Measurements from ENCODE around the gene BAD. TPM values are rescaled to one million over a fixed set of nuclear protein-coding genes. Genes with fewer than 3 reads are reported as not detected.
A peak's percentile ranks its signal among the peaks of the same experiment; 100 is the strongest.

BAD gene
- total RNA-seq, 2 experiments from 2014 or later = 21.2 to 74.2 TPM

DNA sequence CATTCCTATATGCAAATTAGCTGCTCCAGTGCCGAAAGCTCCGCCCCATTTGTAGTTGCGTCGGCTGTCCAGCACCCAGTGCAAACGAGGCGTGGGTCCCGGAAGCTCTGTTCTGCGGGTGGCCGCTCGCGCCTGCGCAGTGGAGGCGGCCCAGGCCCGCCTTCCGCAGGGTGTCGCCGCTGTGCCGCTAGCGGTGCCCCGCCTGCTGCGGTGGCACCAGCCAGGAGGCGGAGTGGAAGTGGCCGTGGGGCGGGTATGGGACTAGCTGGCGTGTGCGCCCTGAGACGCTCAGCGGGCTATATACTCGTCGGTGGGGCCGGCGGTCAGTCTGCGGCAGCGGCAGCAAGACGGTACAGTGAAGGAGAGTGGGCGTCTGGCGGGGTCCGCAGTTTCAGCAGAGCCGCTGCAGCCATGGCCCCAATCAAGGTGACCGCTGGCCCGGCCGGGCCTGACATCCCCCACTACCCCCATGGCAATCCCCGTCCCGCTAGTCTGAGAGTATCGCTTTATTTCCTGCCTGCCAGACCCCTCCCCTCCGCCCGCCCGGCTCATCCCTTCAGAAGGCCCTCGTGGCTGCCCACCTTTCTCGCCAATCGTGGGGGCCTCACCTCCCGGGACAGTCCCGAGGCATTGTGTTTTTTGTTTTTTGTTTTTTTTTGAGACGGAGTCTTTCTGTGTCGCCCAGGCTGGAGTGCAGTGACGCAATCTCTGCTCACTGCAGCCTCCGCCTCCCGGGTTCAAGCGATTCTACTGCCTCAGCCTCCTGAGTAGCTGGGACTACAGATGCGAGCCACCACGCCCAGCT lies 33.7 kb upstream of the BAD start, which contains the start of gene PRDX5:
TSS of gene PRDX5 (plus strand) at position 161 of the 805 bp plus-strand sequence. CDS start at position 256, 95 bp downstream.
- no peaks in the 10 kb centered on the region for H3K9me3 ChIP-seq (ENCODE audit: low read length)
- H3K36me3 ChIP-seq (ENCODE audit: insufficient read depth, low read length) = peaks cover 76% of the 10 kb centered on the region
- H4K20me1 ChIP-seq (ENCODE audit: insufficient read depth, low read length) = no peaks in the 10 kb centered on the region
- peak; percentile 98 for DNase-seq (ENCODE audit: low spot score)
- H3K4me1 ChIP-seq (ENCODE audit: insufficient read depth, low read length, poor library complexity, severe bottlenecking) = peaks cover 29% of the 10 kb centered on the region
- peaks cover 17% of the 10 kb centered on the region; the same call in 1 of the 2 replicates for H3K79me2 ChIP-seq (ENCODE audit: insufficient read depth, low read depth, low read length)
- intact Hi-C loops (cut with micrococcal nuclease; ENCODE audit: unreplicated experiment) = loop anchor here (1.0 to 2.0 kb wide), 5 partner anchors 13 to 37 kb away; partner anchors contain the start of genes CCDC88B and ESRRA
- POLR2A ChIA-PET = interaction anchor here (0.5 to 2.3 kb wide), 26 partner anchors 11 to 684 kb away, joined by 3 to 22 read pairs (median 4); partner anchors contain the start of genes BAD, CCDC88B, ESRRA and FERMT3
- peak within 1 kb of the TSS; percentile 79 for H3K4me2 ChIP-seq (ENCODE audit: low read length)
- no peaks in the 10 kb centered on the region for H3K9me2 ChIP-seq (ENCODE audit: insufficient read depth, low read length)
- H2AFZ ChIP-seq (ENCODE audit: low read length) = peak within 1 kb of the TSS; percentile 57; the same call in 1 of the 2 replicates
- BruUV-seq (replicated peaks) = no TSS peak
- CTCF ChIA-PET (ENCODE audit: unreplicated experiment) = interaction anchor here (0.6 to 2.1 kb wide), 16 partner anchors 10 to 457 kb away, joined by 3 to 33 read pairs (median 4); partner anchors contain the start of genes ESRRA and FERMT3
- peak within 1 kb of the TSS; percentile 88 for H3K27ac ChIP-seq (ENCODE audit: low read depth, low read length, poor library complexity, severe bottlenecking)
- no peak for TF ChIP-seq EZH2phosphoT487 (IDR thresholded peaks at IDR 0.05; ENCODE audit: borderline replicate concordance, low read depth, low read length)
- TF ChIP-seq, protein P1, sequence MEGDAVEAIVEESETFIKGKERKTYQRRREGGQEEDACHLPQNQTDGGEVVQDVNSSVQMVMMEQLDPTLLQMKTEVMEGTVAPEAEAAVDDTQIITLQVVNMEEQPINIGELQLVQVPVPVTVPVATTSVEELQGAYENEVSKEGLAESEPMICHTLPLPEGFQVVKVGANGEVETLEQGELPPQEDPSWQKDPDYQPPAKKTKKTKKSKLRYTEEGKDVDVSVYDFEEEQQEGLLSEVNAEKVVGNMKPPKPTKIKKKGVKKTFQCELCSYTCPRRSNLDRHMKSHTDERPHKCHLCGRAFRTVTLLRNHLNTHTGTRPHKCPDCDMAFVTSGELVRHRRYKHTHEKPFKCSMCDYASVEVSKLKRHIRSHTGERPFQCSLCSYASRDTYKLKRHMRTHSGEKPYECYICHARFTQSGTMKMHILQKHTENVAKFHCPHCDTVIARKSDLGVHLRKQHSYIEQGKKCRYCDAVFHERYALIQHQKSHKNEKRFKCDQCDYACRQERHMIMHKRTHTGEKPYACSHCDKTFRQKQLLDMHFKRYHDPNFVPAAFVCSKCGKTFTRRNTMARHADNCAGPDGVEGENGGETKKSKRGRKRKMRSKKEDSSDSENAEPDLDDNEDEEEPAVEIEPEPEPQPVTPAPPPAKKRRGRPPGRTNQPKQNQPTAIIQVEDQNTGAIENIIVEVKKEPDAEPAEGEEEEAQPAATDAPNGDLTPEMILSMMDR (conservative IDR thresholded peaks at IDR 0.05; ENCODE audit: low read length) = peak; percentile 70
- H3K4me3 ChIP-seq (ENCODE audit: low read depth, low read length, poor library complexity, severe bottlenecking) = peak within 1 kb of the TSS; percentile 83

DNA sequence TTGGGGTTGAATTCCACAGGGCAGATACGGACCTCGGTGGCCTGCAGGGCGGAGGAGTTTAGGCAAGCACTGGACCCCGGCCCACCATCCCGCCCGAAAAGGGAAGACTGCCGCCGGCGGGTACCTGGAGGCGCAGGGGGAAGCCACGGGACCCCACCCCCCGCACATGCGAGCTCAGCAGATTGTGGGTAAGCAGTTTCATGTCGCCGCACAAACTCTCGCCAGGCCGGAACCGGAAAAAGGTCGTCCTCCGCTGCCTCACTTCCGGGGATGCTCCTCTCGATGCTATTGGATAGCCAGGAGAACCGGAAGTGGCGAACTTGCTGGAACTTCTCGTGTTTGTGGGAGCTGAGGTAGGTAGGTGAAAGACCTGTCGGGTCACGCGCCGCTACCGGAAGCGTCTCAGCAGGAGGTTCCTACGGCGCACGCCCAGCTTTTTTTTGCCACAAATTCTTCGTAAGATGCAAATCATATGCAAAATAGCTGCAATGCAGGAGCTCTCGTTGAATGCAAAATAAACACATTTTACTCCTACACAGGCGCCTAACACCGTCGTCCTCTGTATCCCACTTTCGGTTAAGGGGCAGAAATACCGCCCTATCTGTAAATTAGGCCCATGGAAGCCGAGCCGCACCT lies 33.0 kb upstream of the BAD start, which contains the start of gene TRMT112:
TSS of gene TRMT112 (minus strand) at position 235 of the 636 bp plus-strand sequence. CDS start at position 202, 33 bp downstream.
- H3K4me3 ChIP-seq (ENCODE audit: low read depth, low read length, poor library complexity, severe bottlenecking) = peak within 1 kb of the TSS; percentile 83
- intact Hi-C loops (cut with micrococcal nuclease; ENCODE audit: unreplicated experiment) = loop anchor here (1.0 kb wide), 3 partner anchors 12 to 38 kb away; partner anchors contain the start of gene ESRRA

More for the DNA sequence above, 33.0 kb upstream of the BAD start, which contains the start of gene TRMT112:
- POLR2A ChIA-PET = interaction anchor here (0.6 to 2.3 kb wide), 23 partner anchors 10 to 684 kb away, joined by 3 to 22 read pairs (median 4); partner anchors contain the start of genes BAD, CCDC88B, ESRRA and FERMT3
- peak within 1 kb of the TSS; percentile 88 for H3K27ac ChIP-seq (ENCODE audit: low read depth, low read length, poor library complexity, severe bottlenecking)
- H3K36me3 ChIP-seq (ENCODE audit: insufficient read depth, low read length) = peaks cover 76% of the 10 kb centered on the region
- DNase-seq (ENCODE audit: low spot score) = peak; percentile 99
- H3K4me1 ChIP-seq (ENCODE audit: insufficient read depth, low read length, poor library complexity, severe bottlenecking) = peaks cover 29% of the 10 kb centered on the region
- peaks cover 17% of the 10 kb centered on the region; the same call in 1 of the 2 replicates for H3K79me2 ChIP-seq (ENCODE audit: insufficient read depth, low read depth, low read length)
- no peaks in the 10 kb centered on the region for H3K9me2 ChIP-seq (ENCODE audit: insufficient read depth, low read length)
- H2AFZ ChIP-seq (ENCODE audit: low read length) = peak within 1 kb of the TSS; percentile 57; the same call in 1 of the 2 replicates
- no TSS peak for BruUV-seq (replicated peaks)
- no peak for TF ChIP-seq EZH2phosphoT487 (IDR thresholded peaks at IDR 0.05; ENCODE audit: borderline replicate concordance, low read depth, low read length)
- TF ChIP-seq, protein P1 (conservative IDR thresholded peaks at IDR 0.05; ENCODE audit: low read length) = no peak
- H3K9me3 ChIP-seq (ENCODE audit: low read length) = no peaks in the 10 kb centered on the region
- CTCF ChIA-PET (ENCODE audit: unreplicated experiment) = interaction anchor here (0.6 to 2.1 kb wide), 16 partner anchors 9 to 458 kb away, joined by 3 to 33 read pairs (median 4); partner anchors contain the start of genes ESRRA and FERMT3
- no peaks in the 10 kb centered on the region for H4K20me1 ChIP-seq (ENCODE audit: insufficient read depth, low read length)
- H3K4me2 ChIP-seq (ENCODE audit: low read length) = peak within 1 kb of the TSS; percentile 79

All from OCI-LY7 (cell line).